H9 (cell line): ENCODE results near the gene MSI1. TPM values are rescaled to one million over a fixed set of nuclear protein-coding genes. Genes with fewer than 3 reads are reported as not detected.

Source experiments
- DNase-seq: peaks from one replicate; pipeline ENCODE4 v3.0.0-alpha.2; 2017
- H2AFZ ChIP-seq: one replicate; pipeline ENCODE4 v1.6.1; 2013; ENCODE audit warnings: mild to moderate bottlenecking, low read length, control low read depth, moderate library complexity
- H2AK5ac ChIP-seq: 2 replicates; pipeline ENCODE4 v1.6.1; 2013; ENCODE audit warnings: low read length, control low read depth, mixed read lengths; ENCODE audit not compliant: insufficient read length
- H2BK120ac ChIP-seq: one replicate; pipeline ENCODE4 v1.6.1; 2013; ENCODE audit warnings: low read depth, mild to moderate bottlenecking, low read length, control low read depth, inconsistent platforms; ENCODE audit not compliant: poor library complexity, severe bottlenecking
- H2BK12ac ChIP-seq: 2 replicates; pipeline ENCODE4 v1.6.1; 2013; ENCODE audit warnings: low read length, control low read depth, mixed read lengths, low read depth; ENCODE audit not compliant: insufficient read length
- H2BK15ac ChIP-seq: 2 replicates; pipeline ENCODE4 v1.6.1; 2013; ENCODE audit warnings: low read depth, low read length, control low read depth
- H2BK20ac ChIP-seq: one replicate; pipeline ENCODE4 v1.6.1; 2013; ENCODE audit warnings: low read depth, mild to moderate bottlenecking, low read length, control low read depth, inconsistent platforms; ENCODE audit not compliant: poor library complexity, severe bottlenecking
- H2BK5ac ChIP-seq: 2 replicates; pipeline ENCODE4 v1.6.1; 2013; ENCODE audit warnings: low read length, control low read depth, mixed read lengths; ENCODE audit not compliant: insufficient read length
- H3K14ac ChIP-seq: 2 replicates; pipeline ENCODE4 v1.6.1; 2013; ENCODE audit warnings: low read length, control low read depth; ENCODE audit not compliant: insufficient read depth
- H3K18ac ChIP-seq: 2 replicates; pipeline ENCODE4 v1.6.1; 2013; ENCODE audit warnings: low read depth, mild to moderate bottlenecking, mixed read lengths, low read length, control low read depth; ENCODE audit not compliant: insufficient read length
- H3K23ac ChIP-seq: 2 replicates; pipeline ENCODE4 v1.6.1; 2013; ENCODE audit warnings: low read length, control low read depth, mixed read lengths, low read depth; ENCODE audit not compliant: insufficient read length
- H3K23me2 ChIP-seq: 2 replicates; pipeline ENCODE4 v1.6.1; 2013; ENCODE audit warnings: low read depth, mild to moderate bottlenecking, mixed read lengths, low read length, control low read depth; ENCODE audit not compliant: insufficient read length, poor library complexity, severe bottlenecking
- H3K27ac ChIP-seq: 2 replicates; pipeline ENCODE4 v1.5.1; 2013; ENCODE audit warnings: low read length, control low read depth, mixed read lengths, low read depth; ENCODE audit not compliant: insufficient read length
- H3K27me3 ChIP-seq: 2 replicates; pipeline ENCODE4 v1.6.1; 2013; ENCODE audit warnings: low read length, control low read depth, inconsistent platforms; ENCODE audit not compliant: insufficient read depth
- H3K4ac ChIP-seq: 2 replicates; pipeline ENCODE4 v1.6.1; 2013; ENCODE audit warnings: low read depth, mild to moderate bottlenecking, control low read depth, inconsistent platforms, low read length, moderate library complexity
- H3K4me1 ChIP-seq: 2 replicates; pipeline ENCODE4 v1.6.1; 2013; ENCODE audit warnings: low read length, control low read depth, inconsistent platforms; ENCODE audit not compliant: insufficient read depth
- H3K4me2 ChIP-seq: 2 replicates; pipeline ENCODE4 v1.6.1; 2013; ENCODE audit warnings: low read length, control low read depth, mixed read lengths; ENCODE audit not compliant: insufficient read length, insufficient read depth
- H3K56ac ChIP-seq: 2 replicates; pipeline ENCODE4 v1.6.1; 2013; ENCODE audit warnings: low read depth, mild to moderate bottlenecking, mixed read lengths, low read length, control low read depth; ENCODE audit not compliant: insufficient read length
- H3K79me1 ChIP-seq: 2 replicates; pipeline ENCODE4 v1.6.1; 2013; ENCODE audit warnings: low read depth, mild to moderate bottlenecking, moderate library complexity, low read length, control low read depth, inconsistent platforms; ENCODE audit not compliant: insufficient read depth, poor library complexity, severe bottlenecking
- H3K79me2 ChIP-seq: 2 replicates; pipeline ENCODE4 v1.6.1; 2013; ENCODE audit warnings: low read length, control low read depth, inconsistent platforms; ENCODE audit not compliant: insufficient read depth
- H3K9ac ChIP-seq: 2 replicates; pipeline ENCODE4 v1.6.1; 2013; ENCODE audit warnings: low read length, control low read depth, mixed read lengths; ENCODE audit not compliant: insufficient read length; ENCODE audit errors: extremely low read depth
- H3K9me3 ChIP-seq: one replicate; pipeline ENCODE4 v1.6.1; 2013; ENCODE audit warnings: low read depth, low read length, inconsistent platforms; ENCODE audit not compliant: control insufficient read depth
- H3T11ph ChIP-seq: one replicate; pipeline ENCODE4 v1.6.1; 2013; ENCODE audit warnings: mild to moderate bottlenecking, low read length, control low read depth, inconsistent platforms
- H4K20me1 ChIP-seq: one replicate; pipeline ENCODE4 v1.6.1; 2013; ENCODE audit not compliant: control insufficient read depth, insufficient read length, insufficient read depth
- H4K5ac ChIP-seq: 2 replicates; pipeline ENCODE4 v1.6.1; 2013; ENCODE audit warnings: low read depth, mild to moderate bottlenecking, mixed read lengths, low read length, control low read depth; ENCODE audit not compliant: insufficient read length
- H4K8ac ChIP-seq: replicated peaks from 2 replicates; pipeline ENCODE4 v1.6.1; 2013; ENCODE audit warnings: low read length, control low read depth, mixed read lengths, low read depth; ENCODE audit not compliant: insufficient read length
- H4K91ac ChIP-seq: 2 replicates; pipeline ENCODE4 v1.6.1; 2013; ENCODE audit warnings: low read depth, mild to moderate bottlenecking, moderate library complexity, mixed read lengths, low read length, control low read depth; ENCODE audit not compliant: insufficient read length
- H3K27ac Mint-ChIP-seq, 3 experiments: 2 replicates in 2 of 3; 3 replicates in 1 of 3; pipeline ENCODE4 v1.8.0; 2020 to 2021; ENCODE audit warnings: mixed read lengths in 3 of 3, mild to moderate bottlenecking in 1 of 3, moderate library complexity in 1 of 3
- H3K27me3 Mint-ChIP-seq: 2 replicates; pipeline ENCODE4 v1.8.0; 2021; ENCODE audit warnings: low read depth, mild to moderate bottlenecking, moderate library complexity, mixed read lengths
- H3K36me3 Mint-ChIP-seq, 3 experiments: 2 replicates in 2 of 3; 3 replicates in 1 of 3; pipeline ENCODE4 v1.8.0; 2020 to 2021; ENCODE audit warnings: low read depth in 3 of 3, mixed read lengths in 3 of 3; ENCODE audit not compliant: insufficient read depth in 1 of 3
- H3K4me1 Mint-ChIP-seq, 2 experiments: 2 replicates each; pipeline ENCODE4 v1.8.0; 2020; ENCODE audit warnings: mixed read lengths in 2 of 2
- H3K4me3 Mint-ChIP-seq, 2 experiments: 2 replicates in 1 of 2; 3 replicates in 1 of 2; pipeline ENCODE4 v1.8.0; 2020 to 2021; ENCODE audit warnings: mild to moderate bottlenecking in 2 of 2, mixed read lengths in 2 of 2, moderate library complexity in 1 of 2
- H3K9me3 Mint-ChIP-seq, 2 experiments: 2 replicates in 1 of 2; 3 replicates in 1 of 2; pipeline ENCODE4 v1.8.0; 2020; ENCODE audit warnings: mild to moderate bottlenecking in 2 of 2, mixed read lengths in 2 of 2, moderate library complexity in 1 of 2
- WGBS: extraction: QIAGEN DNeasy Blood & Tissue Kit; methylation state at CpG from one replicate; pipeline ENCODE4 v1.1.7; 2013; ENCODE audit warnings: missing lambda C conversion rate, low lambda C conversion rate, mixed read lengths; ENCODE audit not compliant: insufficient read length; ENCODE audit errors: extremely low coverage; 5-methylcytosine and 5-hydroxymethylcytosine counted together
- total RNA-seq: library from RNA; stranded (reverse); gene quantifications from 2 replicates; pipeline ENCODE4 v1.2.1, GENCODE V29; 2021
- TF ChIP-seq, protein P1 (sequence below): fragments of 200-600 bp; sonication (generic); conservative IDR thresholded peaks from 3 replicates; pipeline ENCODE4 v1.8.0; 2021; ENCODE audit warnings: antibody characterized with exemption, mild to moderate bottlenecking

MSI1 gene
- total RNA-seq, 1 experiment from 2014 or later = 91.5 TPM

DNA sequence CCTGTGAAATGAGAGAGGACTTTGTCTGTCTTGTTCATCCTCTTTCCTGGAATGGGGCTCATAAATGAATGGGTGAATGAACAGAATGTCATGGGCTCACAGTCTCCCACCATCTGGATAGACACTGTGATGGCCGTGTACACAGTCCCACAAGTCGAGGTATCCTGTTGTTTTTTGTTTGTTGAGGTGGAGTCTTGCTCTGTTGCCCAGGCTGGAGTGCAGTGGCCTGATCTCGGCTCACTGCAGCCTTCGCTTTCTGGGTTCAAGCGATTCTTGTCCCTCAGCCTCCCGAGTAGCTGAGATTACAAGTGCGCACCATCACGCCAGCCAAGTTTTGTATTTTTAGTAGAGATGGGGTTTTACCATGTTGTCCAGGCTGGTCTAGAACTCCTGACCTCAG, 25.3 kb downstream of the MSI1 start:
- H3K27me3 Mint-ChIP-seq = peaks cover 4% of the 10 kb centered on the region
- WGBS = no CpG with 5 or more reads among the region's 8 CpGs
- H4K91ac ChIP-seq = no peak overlapping the region
- peak overlapping the region in 1 of 3 experiments; percentile 84; a peak in 3 of 7 replicates for H3K27ac Mint-ChIP-seq
- H2BK12ac ChIP-seq = no peak overlapping the region
- no peak for DNase-seq
- H2BK5ac ChIP-seq = no peak overlapping the region
- peaks cover under 1 to 3% of the 10 kb centered on the region in 2 experiments for H3K9me3 Mint-ChIP-seq
- H3K4me1 Mint-ChIP-seq = peaks cover 0 to 17% of the 10 kb centered on the region in 2 experiments; a peak in 2 of 4 replicates
- no peak overlapping the region for H4K5ac ChIP-seq
- H3K27ac ChIP-seq = no peak overlapping the region
- no peak overlapping the region for H3T11ph ChIP-seq
- TF ChIP-seq, protein P1, sequence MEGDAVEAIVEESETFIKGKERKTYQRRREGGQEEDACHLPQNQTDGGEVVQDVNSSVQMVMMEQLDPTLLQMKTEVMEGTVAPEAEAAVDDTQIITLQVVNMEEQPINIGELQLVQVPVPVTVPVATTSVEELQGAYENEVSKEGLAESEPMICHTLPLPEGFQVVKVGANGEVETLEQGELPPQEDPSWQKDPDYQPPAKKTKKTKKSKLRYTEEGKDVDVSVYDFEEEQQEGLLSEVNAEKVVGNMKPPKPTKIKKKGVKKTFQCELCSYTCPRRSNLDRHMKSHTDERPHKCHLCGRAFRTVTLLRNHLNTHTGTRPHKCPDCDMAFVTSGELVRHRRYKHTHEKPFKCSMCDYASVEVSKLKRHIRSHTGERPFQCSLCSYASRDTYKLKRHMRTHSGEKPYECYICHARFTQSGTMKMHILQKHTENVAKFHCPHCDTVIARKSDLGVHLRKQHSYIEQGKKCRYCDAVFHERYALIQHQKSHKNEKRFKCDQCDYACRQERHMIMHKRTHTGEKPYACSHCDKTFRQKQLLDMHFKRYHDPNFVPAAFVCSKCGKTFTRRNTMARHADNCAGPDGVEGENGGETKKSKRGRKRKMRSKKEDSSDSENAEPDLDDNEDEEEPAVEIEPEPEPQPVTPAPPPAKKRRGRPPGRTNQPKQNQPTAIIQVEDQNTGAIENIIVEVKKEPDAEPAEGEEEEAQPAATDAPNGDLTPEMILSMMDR = no peak
- H3K23me2 ChIP-seq = no peaks in the 10 kb centered on the region
- peaks cover 16 to 45% (median 42%) of the 10 kb centered on the region in 3 experiments; a peak in 5 of 7 replicates for H3K36me3 Mint-ChIP-seq
- H3K9ac ChIP-seq = no peak overlapping the region
- H3K23ac ChIP-seq = no peak overlapping the region
- H2BK120ac ChIP-seq = no peak overlapping the region
- no peak overlapping the region for H3K4me3 Mint-ChIP-seq
- H3K27me3 ChIP-seq = no peaks in the 10 kb centered on the region
- no peaks in the 10 kb centered on the region for H3K9me3 ChIP-seq
- H3K4me1 ChIP-seq = no peaks in the 10 kb centered on the region
- H2BK15ac ChIP-seq = no peak overlapping the region
- H3K18ac ChIP-seq = no peak overlapping the region
- no peaks in the 10 kb centered on the region for H3K79me1 ChIP-seq
- no peak overlapping the region for H3K4me2 ChIP-seq
- H2BK20ac ChIP-seq = no peak overlapping the region
- no peak overlapping the region for H4K8ac ChIP-seq
- no peak overlapping the region for H3K56ac ChIP-seq
- no peaks in the 10 kb centered on the region for H3K79me2 ChIP-seq
- no peak overlapping the region for H3K14ac ChIP-seq
- no peak overlapping the region for H3K4ac ChIP-seq
- H2AFZ ChIP-seq = no peak overlapping the region
- H4K20me1 ChIP-seq = no peaks in the 10 kb centered on the region
- no peak overlapping the region for H2AK5ac ChIP-seq
